ENCODE measurements around the gene PYY.

The PYY gene

GRCh38 chr17:43924558-43924957, 29.2 kb downstream of the PYY start:
- H3K9me3 ChIP-seq = no peaks in the 10 kb centered on the region
- no peaks in the 10 kb centered on the region for H3K36me3 ChIP-seq
- no peak overlapping the region for H3K4me3 ChIP-seq (ENCODE audit: low read depth in 1 of 2, low read length in 1 of 2)
- H3K27me3 ChIP-seq = peaks cover 73% of the 10 kb centered on the region
- TF ChIP-seq CTCF (IDR thresholded peaks at IDR 0.05) = no peak
- no peak overlapping the region for H3K27ac ChIP-seq
- peaks cover 0 to 6% of the 10 kb centered on the region in 2 experiments for H3K4me1 ChIP-seq (ENCODE audit: control insufficient read depth in 1 of 2, insufficient read depth in 1 of 2, low read depth in 1 of 2, low read length in 1 of 2)

- no peak overlapping the region for H3K27ac ChIP-seq
- peaks cover 0 to 11% of the 10 kb centered on the region in 2 experiments for H3K4me1 ChIP-seq (ENCODE audit: control insufficient read depth in 1 of 2, insufficient read depth in 1 of 2, low read depth in 1 of 2, low read length in 1 of 2)
- H3K27me3 ChIP-seq = peaks cover 72% of the 10 kb centered on the region
- no peak for TF ChIP-seq CTCF (IDR thresholded peaks at IDR 0.05)
- no peaks in the 10 kb centered on the region for H3K36me3 ChIP-seq
- no peak overlapping the region for H3K4me3 ChIP-seq (ENCODE audit: low read depth in 1 of 2, low read length in 1 of 2)
- H3K9me3 ChIP-seq = no peaks in the 10 kb centered on the region
Observed at GRCh38 chr17:43920500-43921095, 33.1 kb downstream of the PYY start.

GRCh38 chr17:43918026-43918389, 35.7 kb downstream of the PYY start:
- Histone ChIP-seq H3K9me3 (no peaks in the 10 kb centered on the region), H3K27me3 (peaks cover 61% of the 10 kb centered on the region), H3K4me1 (ENCODE audit: control insufficient read depth in 1 of 2, insufficient read depth in 1 of 2, low read depth in 1 of 2, low read length in 1 of 2) (peaks cover 0 to 11% of the 10 kb centered on the region in 2 experiments), H3K36me3 (no peaks in the 10 kb centered on the region), H3K4me3 (ENCODE audit: low read depth in 1 of 2, low read length in 1 of 2) (no peak overlapping the region), H3K27ac (no peak overlapping the region)
- TF ChIP-seq CTCF (IDR thresholded peaks at IDR 0.05) = no peak

DNA sequence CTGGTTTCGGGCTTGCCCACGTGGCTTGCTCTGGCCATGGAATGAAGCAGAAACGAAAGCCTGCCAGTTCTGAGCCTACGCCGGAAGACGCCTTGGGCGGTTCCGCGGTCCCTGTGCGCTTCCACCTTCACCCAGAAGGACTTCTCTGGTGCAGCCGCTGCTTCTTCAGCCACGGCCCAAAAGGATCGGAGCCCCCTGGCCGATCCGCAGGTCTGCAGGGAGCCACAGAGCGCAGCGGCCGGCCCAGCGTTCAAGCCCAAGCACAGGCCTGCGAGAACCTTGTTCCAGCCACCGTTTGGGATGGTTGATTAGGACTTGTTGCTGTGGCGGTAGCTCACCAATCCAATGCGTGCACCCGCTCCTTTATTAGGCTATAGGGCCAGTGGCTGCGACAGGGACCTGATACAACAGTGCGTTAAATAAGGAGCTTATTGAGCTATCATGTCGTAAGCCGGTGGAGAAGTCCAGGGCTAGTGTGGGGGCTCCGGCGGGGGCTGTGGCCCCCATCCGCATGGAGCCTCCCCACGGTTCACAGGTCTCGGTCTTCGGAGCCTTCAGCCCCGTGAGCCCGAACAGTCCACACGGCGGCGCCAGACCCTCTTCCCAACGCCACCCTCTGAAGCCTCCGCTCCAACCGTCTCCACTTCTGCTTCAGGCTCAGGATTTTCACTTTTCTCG, 36.3 kb downstream of the PYY start:
- Histone ChIP-seq H3K4me1 (ENCODE audit: control insufficient read depth in 1 of 2, insufficient read depth in 1 of 2, low read depth in 1 of 2, low read length in 1 of 2) (peaks cover 0 to 11% of the 10 kb centered on the region in 2 experiments), H3K36me3 (no peaks in the 10 kb centered on the region), H3K4me3 (ENCODE audit: low read depth in 1 of 2, low read length in 1 of 2) (no peak overlapping the region), H3K27me3 (peaks cover 65% of the 10 kb centered on the region), H3K9me3 (no peaks in the 10 kb centered on the region), H3K27ac (no peak overlapping the region)
- no peak for TF ChIP-seq CTCF (IDR thresholded peaks at IDR 0.05)

GRCh38 chr17:43917016-43917347, 36.8 kb downstream of the PYY start:
- Histone ChIP-seq H3K4me3 (ENCODE audit: low read depth in 1 of 2, low read length in 1 of 2) (no peak overlapping the region), H3K27ac (no peak overlapping the region)

More at GRCh38 chr17:43917016-43917347, 36.8 kb downstream of the PYY start:
- H3K27me3 ChIP-seq = peaks cover 66% of the 10 kb centered on the region
- no peaks in the 10 kb centered on the region for H3K36me3 ChIP-seq
- H3K9me3 ChIP-seq = no peaks in the 10 kb centered on the region
- TF ChIP-seq CTCF (IDR thresholded peaks at IDR 0.05) = no peak
- H3K4me1 ChIP-seq (ENCODE audit: control insufficient read depth in 1 of 2, insufficient read depth in 1 of 2, low read depth in 1 of 2, low read length in 1 of 2) = peaks cover 0 to 11% of the 10 kb centered on the region in 2 experiments
